Measurements from ENCODE around the gene GRIA3.

DNA sequence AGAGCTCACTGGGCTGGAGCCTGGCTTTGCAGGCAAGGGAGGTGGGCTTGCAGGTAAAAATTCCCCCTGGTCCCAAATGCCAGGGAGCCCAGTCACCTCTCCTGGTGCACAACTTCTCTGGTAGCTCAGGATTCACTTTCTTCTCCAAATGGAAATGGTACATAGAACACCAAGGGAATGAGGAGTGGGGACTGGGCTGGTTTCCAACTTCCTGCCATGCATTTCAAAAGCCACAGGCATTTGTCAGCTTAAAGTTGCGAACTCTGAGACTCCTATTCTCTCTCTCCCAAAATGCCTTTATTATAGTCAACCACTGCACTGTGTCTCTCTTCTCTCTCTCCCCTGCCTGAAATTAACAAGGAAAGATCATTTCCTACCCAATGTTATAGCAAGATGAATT lies 177.3 kb downstream of the GRIA3 start:
- TF ChIP-seq, protein P1, sequence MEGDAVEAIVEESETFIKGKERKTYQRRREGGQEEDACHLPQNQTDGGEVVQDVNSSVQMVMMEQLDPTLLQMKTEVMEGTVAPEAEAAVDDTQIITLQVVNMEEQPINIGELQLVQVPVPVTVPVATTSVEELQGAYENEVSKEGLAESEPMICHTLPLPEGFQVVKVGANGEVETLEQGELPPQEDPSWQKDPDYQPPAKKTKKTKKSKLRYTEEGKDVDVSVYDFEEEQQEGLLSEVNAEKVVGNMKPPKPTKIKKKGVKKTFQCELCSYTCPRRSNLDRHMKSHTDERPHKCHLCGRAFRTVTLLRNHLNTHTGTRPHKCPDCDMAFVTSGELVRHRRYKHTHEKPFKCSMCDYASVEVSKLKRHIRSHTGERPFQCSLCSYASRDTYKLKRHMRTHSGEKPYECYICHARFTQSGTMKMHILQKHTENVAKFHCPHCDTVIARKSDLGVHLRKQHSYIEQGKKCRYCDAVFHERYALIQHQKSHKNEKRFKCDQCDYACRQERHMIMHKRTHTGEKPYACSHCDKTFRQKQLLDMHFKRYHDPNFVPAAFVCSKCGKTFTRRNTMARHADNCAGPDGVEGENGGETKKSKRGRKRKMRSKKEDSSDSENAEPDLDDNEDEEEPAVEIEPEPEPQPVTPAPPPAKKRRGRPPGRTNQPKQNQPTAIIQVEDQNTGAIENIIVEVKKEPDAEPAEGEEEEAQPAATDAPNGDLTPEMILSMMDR (IDR thresholded peaks at IDR 0.05) = no peak
- no peak for TF ChIP-seq POLR2A (IDR thresholded peaks at IDR 0.05)
- TF ChIP-seq POLR2AphosphoS5 (IDR thresholded peaks at IDR 0.05) = no peak
- no peak for TF ChIP-seq EP300 (IDR thresholded peaks at IDR 0.05)

Data from sigmoid colon (tissue), 4 donors.